GM03348 (cell line): Measurements from ENCODE around the gene PLCD3.

Experiments used
- DNase-seq: peaks from one replicate; pipeline ENCODE4 v3.0.0; 2012; ENCODE audit warnings: low spot score

PLCD3 gene

GRCh38 chr17:45101883-45102811 lies 30.2 kb downstream of the PLCD3 start:
- no peak for DNase-seq

GRCh38 chr17:45101546-45101882 lies 30.8 kb downstream of the PLCD3 start:
- no peak for DNase-seq

- DNase-seq: peak; percentile 89
Measured at GRCh38 chr17:45098869-45099616, 33.3 kb downstream of the PLCD3 start.

GRCh38 chr17:45098081-45098868 lies 34.0 kb downstream of the PLCD3 start:
- no peak for DNase-seq

GRCh38 chr17:45096926-45097325 lies 35.4 kb downstream of the PLCD3 start:
- DNase-seq: no peak

GRCh38 chr17:45096141-45096540 lies 36.2 kb downstream of the PLCD3 start:
- no peak for DNase-seq

- no peak for DNase-seq
Measured at GRCh38 chr17:45093444-45094110, 38.7 kb downstream of the PLCD3 start.

GRCh38 chr17:45092911-45093430 lies 39.3 kb downstream of the PLCD3 start:
- DNase-seq: peak; percentile 97

GRCh38 chr17:45091778-45092425 lies 40.4 kb downstream of the PLCD3 start:
- DNase-seq: peak; percentile 20

- DNase-seq: peak; percentile 5
Measured at GRCh38 chr17:45090711-45091110, 41.6 kb downstream of the PLCD3 start.

- DNase-seq: no peak
Measured at GRCh38 chr17:45088741-45089140, 43.6 kb downstream of the PLCD3 start.

GRCh38 chr17:45087978-45088377 lies 44.3 kb downstream of the PLCD3 start:
- DNase-seq: no peak

GRCh38 chr17:45087504-45087975 lies 44.8 kb downstream of the PLCD3 start:
- no peak for DNase-seq

- DNase-seq: no peak
Measured at GRCh38 chr17:45086865-45087503, 45.3 kb downstream of the PLCD3 start.

- DNase-seq: no peak
Measured at GRCh38 chr17:45086391-45086790, 45.9 kb downstream of the PLCD3 start.

- no peak for DNase-seq
Measured at GRCh38 chr17:45081047-45081703, 51.1 kb downstream of the PLCD3 start.

- no peak for DNase-seq
Measured at GRCh38 chr17:45077643-45078042, 54.7 kb downstream of the PLCD3 start.

- peak; percentile 79 for DNase-seq
Measured at GRCh38 chr17:45073414-45074070, 58.8 kb downstream of the PLCD3 start.

- DNase-seq: no peak
Measured at GRCh38 chr17:45070809-45071208, 61.5 kb downstream of the PLCD3 start.
